Measurements from ENCODE around the gene RABL2B. TPM values are rescaled to one million over a fixed set of nuclear protein-coding genes. Genes with fewer than 3 reads are reported as not detected.
"Not testable (repeated sequence)": the region's sequence is repeated elsewhere in the genome, so short reads cannot be mapped to it uniquely, and the experiment has no call there.

RABL2B gene
- total RNA-seq, result 3.1 and 5.8 TPM in 2 replicates

DNA sequence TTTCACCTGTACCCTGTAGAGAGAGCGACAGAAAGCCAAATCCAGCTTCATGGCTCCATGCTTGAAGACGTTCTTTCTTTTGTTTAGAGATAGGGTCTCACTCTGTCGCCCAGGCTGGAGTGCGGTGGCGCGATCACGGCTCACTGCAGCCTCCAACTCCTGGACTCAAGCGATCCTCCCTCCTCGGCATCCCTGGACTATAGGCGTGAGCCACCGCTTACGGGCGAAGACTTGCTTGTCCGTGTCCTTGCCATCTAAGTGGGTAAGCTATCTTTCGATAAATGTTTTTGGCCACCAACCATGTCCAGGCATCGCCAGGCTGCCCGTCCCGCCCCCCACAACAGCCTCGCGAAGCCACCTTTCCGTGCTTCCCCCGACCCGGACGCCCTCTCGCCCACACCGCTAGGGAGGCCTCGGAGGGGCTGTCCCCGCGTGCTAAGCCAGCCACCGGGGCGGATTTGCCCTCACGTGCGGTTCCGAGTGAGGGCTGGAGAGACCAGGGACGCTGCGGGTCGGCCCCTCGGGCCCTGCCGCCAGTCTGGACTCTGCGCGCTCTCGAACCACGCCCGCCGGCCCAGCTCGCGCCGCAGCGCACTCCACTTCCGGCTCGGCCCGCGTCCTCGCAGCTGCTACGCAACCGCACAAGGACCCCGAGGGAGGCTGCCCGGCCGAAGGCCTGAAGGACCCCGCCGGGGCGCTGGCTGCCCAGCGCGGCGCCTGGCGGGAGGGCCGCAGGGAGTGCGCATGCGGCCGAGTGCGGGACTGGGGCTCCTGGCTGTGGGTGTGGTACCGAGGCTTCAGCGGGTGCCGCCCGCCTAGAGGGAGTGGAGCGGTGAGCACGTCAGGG lies at the start of gene RABL2B:
TSS of gene RABL2B (minus strand) at position 604 of the 847 bp plus-strand sequence. CDS start 1,342 bp downstream, outside the sequence.
- DNase-seq (ENCODE audit: low read depth in 2 of 2), result peak; percentile 60 to 87

DNA sequence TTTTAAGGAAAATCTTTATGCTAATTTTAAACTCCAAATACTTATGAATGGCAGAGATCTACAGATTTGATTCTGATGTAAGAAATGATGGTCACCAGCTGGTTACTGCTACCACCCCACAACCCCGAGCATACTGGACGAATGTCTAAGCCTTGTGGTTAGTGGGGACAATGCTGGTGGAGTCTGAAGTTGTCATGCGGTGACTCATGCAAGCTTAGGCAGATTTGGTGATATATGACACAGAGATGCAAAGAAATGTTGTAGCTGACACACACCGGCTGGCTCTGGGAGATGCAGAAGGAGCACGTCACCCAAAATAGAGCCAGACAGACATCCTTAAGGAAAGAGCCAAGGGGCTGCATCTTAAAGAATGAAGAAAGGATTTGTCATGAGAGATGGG lies 3.5 kb upstream of the RABL2B start:
- not testable (repeated sequence) for DNase-seq (ENCODE audit: low read depth in 2 of 2)

DNA sequence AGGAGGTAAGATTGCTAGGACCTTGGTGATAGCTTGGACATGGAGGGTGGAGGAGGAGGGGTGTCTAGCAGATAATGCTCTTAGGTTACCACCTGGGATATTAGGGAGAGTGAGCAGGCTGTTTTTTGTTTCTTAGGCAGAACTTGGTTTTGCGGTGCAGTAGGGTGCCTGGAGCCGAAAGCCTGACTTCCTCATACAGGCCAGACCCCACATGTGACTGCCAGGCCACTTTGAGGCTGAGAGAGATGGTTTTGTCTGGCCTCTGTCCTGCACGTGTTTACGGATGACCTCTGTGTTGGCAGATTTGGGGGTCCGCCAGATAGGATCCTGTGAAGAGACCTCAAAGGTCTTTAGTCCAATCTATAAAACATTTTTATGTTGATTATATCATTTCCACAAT lies 1.9 kb upstream of the RABL2B start:
- DNase-seq (ENCODE audit: low read depth in 2 of 2), result not testable (repeated sequence)

DNA sequence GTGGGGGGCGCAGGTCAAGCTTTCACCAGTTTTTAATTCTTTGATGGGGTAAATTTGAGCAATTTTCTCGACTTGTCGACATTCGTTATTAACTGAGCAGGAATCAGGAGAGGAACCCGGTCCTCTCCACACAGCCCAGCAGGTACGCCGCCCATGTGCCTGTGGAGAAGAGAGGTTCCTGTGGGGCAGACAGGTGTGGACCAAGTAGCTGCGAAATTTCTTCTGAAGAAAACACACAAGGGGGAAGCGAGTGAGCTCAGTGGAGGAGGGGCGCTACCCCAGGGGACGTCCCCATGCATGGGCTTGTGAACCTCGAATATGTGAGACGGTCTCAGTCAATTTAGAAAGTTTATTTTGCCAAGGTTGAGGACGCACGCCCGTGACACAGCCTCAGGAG lies 442 bp upstream of the RABL2B start:
- not testable (repeated sequence) for DNase-seq (ENCODE audit: low read depth in 2 of 2)

DNA sequence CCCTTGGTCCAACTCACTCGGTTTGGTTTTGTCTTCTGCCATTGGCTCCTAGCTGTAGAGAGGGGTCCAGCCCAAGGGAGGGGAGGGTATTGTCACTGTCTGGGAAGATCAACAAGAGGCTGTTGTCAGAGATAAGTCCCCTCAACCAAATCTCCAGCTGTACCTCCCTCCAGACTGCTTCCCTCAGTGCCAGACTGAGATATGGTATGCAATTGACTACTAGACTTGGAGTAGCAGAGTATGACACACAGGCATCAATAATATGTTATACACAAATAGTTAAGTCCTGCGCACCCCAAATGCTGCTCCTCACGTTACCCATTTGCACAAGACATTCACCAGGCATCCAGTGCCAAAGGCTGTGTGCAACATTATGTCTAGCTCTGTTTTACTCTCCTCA lies 1.2 kb downstream of the RABL2B start:
- DNase-seq (ENCODE audit: low read depth in 2 of 2), result not testable (repeated sequence)

GRCh38 chr22:50780244-50780643 lies 3.2 kb downstream of the RABL2B start:
- not testable (repeated sequence) for DNase-seq (ENCODE audit: low read depth in 2 of 2)

- not testable (repeated sequence) for DNase-seq (ENCODE audit: low read depth in 2 of 2)
Measured at GRCh38 chr22:50777631-50778030, 5.8 kb downstream of the RABL2B start.

DNA sequence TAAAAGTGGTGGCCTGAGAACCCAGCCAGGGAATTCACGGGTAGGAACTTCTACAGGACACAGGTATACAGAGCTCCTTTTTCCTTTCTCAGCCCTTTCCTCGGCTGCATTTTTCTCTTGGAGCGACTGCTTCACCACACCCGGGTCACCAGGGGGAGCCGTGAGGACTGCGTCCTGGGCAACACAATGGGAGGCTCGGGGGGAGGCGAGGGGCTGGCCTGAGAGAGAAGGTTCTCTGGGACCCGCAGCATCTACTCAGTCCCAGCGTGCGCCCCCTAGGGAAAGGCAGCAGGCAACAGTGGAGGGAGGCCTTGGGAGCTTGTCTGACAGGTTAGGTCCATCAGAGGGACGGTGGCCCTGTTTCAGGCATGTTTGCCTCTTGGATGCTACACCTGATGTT lies 8.3 kb downstream of the RABL2B start:
- peak; percentile 45 to 77 for DNase-seq (ENCODE audit: low read depth in 2 of 2)

DNA sequence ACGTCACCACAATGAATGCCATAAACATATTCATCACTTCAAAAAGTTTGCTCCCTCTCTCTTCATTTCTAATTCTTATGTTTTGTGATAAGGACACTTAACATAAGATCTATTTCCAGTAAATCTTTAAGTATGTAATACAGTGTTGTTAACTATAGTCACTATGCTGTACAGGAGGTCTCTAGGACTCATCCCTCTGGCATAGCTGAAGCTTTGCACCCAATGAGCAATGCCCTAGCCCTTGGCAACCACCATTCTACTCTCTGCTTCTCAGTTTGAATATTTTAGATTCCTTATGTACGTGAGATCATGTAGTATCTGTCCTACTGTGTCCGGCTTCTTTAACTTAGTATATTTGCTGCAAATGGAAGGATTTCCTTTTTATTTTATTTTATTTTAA lies 19.1 kb downstream of the RABL2B start:
- not testable (repeated sequence) for DNase-seq (ENCODE audit: low read depth in 2 of 2)

- DNase-seq (ENCODE audit: low read depth in 2 of 2), result not testable (repeated sequence)
Measured at GRCh38 chr22:50761829-50762228, 21.6 kb downstream of the RABL2B start.

DNA sequence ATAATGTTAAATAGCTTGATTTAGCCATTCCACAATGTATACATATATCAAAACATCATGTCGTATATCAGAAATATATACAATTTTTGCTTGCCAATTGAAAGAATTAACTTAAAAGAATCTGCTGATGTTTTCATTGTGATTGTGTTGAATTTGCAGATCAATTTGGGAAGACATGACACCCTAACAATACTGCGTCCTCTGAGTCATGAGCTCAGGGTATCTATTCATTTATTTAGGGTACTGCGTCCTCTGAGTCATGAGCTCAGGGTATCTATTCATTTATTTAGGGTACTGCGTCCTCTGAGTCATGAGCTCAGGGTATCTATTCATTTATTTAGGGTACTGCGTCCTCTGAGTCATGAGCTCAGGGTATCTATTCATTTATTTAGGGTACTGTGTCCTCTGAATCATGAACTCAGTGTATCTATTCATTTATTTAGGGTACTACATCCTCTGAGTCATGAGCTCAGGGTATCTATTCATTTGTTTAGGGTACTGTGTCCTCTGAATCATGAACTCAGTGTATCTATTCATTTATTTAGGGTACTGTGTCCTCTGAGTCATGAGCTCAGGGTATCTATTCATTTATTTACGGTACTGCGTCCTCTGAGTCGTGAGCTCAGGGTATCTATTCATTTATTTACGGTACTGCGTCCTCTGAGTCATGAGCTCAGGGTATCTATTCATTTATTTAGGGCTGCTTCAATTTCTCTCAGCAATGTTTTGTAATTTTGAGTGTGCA lies 23.7 kb downstream of the RABL2B start:
- DNase-seq (ENCODE audit: low read depth in 2 of 2), result peak; percentile 4 to 57

GRCh38 chr22:50756949-50757491 lies 26.4 kb downstream of the RABL2B start:
- DNase-seq (ENCODE audit: low read depth in 2 of 2), result peak in 1 of 2 donors; percentile 20

DNA sequence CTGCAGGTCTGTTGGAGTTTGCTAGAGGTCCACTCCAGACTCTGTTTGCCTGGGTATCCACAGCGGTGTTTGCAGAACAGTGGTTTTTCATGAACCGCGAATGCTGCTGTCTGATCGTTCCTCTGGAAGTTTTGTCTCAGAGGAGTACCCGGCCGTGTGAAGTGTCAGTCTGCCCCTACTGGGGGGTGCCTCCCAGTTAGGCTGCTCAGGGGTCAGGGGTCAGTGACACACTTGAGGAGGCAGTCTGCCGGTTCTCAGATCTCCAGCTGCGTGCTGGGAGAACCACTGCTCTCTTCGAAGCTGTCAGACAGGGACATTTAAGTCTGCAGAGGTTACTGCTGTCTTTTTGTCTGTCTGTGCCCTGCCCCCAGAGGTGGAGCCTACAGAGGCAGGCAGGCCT lies 27.0 kb downstream of the RABL2B start:
- not testable (repeated sequence) for DNase-seq (ENCODE audit: low read depth in 2 of 2)

- DNase-seq (ENCODE audit: low read depth in 2 of 2), result not testable (repeated sequence)
Measured at GRCh38 chr22:50755251-50755650, 28.2 kb downstream of the RABL2B start.

GRCh38 chr22:50749302-50750074 lies 33.9 kb downstream of the RABL2B start:
- not testable (repeated sequence) for DNase-seq (ENCODE audit: low read depth in 2 of 2)

DNA sequence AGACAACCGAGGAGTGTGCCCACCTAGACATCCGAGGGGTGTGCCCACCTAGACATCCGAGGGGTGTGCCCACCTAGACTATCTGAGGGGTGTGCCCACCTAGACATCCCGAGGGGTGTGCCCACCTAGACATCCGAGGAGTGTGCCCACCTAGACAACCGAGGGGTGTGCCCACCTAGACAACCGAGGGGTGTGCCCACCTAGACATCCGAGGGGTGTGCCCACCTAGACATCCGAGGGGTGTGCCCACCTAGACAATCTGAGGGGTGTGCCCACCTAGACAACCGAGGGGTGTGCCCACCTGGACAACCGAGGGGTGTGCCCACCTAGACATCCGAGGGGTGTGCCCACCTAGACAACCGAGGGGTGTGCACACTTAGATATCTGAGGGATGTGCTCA lies 34.8 kb downstream of the RABL2B start:
- not testable (repeated sequence) for DNase-seq (ENCODE audit: low read depth in 2 of 2)

DNA sequence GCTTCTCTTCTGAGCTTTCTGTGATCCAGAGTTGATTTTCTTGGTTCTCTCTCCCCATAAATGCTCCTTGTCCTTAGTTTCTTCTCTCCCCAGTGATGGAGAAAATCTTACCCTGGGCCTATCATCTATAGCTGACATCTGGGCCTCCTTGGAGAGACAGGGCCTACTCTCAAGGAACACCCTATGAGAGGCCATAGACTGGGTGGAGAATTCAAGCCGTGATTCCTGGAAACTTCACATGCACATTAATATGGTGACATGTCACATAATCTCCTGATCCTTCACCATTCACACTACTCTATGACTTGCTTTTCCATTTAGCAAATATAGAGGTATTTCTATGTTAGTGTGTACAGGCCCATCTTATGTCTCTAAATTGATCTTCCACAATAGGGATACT lies 35.9 kb downstream of the RABL2B start:
- not testable (repeated sequence) for DNase-seq (ENCODE audit: low read depth in 2 of 2)

- DNase-seq (ENCODE audit: low read depth in 2 of 2), result not testable (repeated sequence)
Measured at GRCh38 chr22:50744424-50744823, 39.0 kb downstream of the RABL2B start.

DNA sequence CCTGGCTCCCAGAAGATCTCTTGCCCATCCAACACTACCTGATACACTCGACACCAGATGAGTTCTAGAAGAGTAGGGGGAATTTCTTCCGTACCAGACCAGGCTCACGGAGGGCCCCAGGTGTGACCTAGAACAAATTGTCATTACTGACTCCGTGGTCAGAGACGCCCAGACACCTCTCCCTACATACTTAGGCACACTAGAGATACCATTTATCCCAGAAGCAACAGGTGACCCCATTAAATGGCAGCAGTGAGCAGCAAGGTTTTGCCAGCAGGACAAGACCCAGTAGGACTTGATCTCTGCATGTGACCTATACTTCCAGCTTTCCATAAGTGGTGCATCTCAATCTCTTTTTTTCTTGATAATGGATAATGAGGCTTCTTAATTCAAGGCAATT lies 42.7 kb downstream of the RABL2B start:
- DNase-seq (ENCODE audit: low read depth in 2 of 2), result not testable (repeated sequence)

GRCh38 chr22:50739894-50740293 lies 43.5 kb downstream of the RABL2B start:
- no peak for DNase-seq (ENCODE audit: low read depth in 2 of 2)

DNA sequence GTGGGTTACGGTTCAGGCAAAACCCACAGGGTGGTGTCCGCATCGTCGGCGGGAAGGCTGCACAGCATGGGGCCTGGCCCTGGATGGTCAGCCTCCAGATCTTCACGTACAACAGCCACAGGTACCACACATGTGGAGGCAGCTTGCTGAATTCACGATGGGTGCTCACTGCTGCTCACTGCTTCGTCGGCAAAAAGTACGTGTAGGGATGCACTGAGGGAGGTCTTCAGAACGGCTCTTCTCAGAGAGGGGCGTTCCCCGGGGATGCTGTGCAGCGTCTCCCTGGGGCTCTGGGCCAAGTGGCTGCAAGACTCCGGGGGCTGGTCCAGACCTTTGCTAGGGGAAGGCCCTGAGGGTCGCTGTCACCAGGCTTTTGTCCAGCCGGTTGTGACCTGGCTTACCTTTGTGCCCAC lies 44.2 kb downstream of the RABL2B start:
- no peak for DNase-seq (ENCODE audit: low read depth in 2 of 2)

Data from dermis microvascular lymphatic vessel endothelial cell (primary cell).